Calu3 (cell line): ENCODE data around the gene CLPTM1. TPM values are rescaled to one million over a fixed set of nuclear protein-coding genes. Genes with fewer than 3 reads are reported as not detected.

Experiments
- BruUV-seq: library from RNA; stranded (reverse); fragments of 400-500 nt; replicated peaks from 2 replicates; lab custom pipeline; 2021; lab: Mats Ljungman, UMichigan
- CTCF ChIA-PET: fragments of 300-600 bp; sonication (Branson Sonifier 250); formaldehyde crosslinking; loops from one replicate; lab custom pipeline; 2022; ENCODE audit warnings: antibody characterized with exemption; lab: Charles Lee
- DNase-seq: peaks from one replicate; pipeline ENCODE4 v3.0.0; 2022
- H3K27ac Mint-ChIP-seq: one replicate; pipeline ENCODE4 v1.8.0; 2022; ENCODE audit warnings: mixed read lengths; ENCODE audit not compliant: unreplicated experiment
- H3K27me3 Mint-ChIP-seq: one replicate; pipeline ENCODE4 v1.8.0; 2022; ENCODE audit warnings: mixed read lengths; ENCODE audit not compliant: unreplicated experiment
- H3K36me3 Mint-ChIP-seq: one replicate; pipeline ENCODE4 v1.8.0; 2022; ENCODE audit warnings: mild to moderate bottlenecking, moderate library complexity, mixed read lengths; ENCODE audit not compliant: insufficient read depth, unreplicated experiment
- H3K4me1 Mint-ChIP-seq: one replicate; pipeline ENCODE4 v1.8.0; 2022; ENCODE audit warnings: mild to moderate bottlenecking, low read depth, mixed read lengths; ENCODE audit not compliant: unreplicated experiment
- H3K4me3 Mint-ChIP-seq: one replicate; pipeline ENCODE4 v1.8.0; 2022; ENCODE audit warnings: mild to moderate bottlenecking, low read depth, moderate library complexity, mixed read lengths; ENCODE audit not compliant: unreplicated experiment
- H3K9me3 Mint-ChIP-seq: one replicate; pipeline ENCODE4 v1.8.0; 2022; ENCODE audit warnings: low read depth, mixed read lengths; ENCODE audit not compliant: unreplicated experiment
- CTCF ChIP-seq: fragments of 200-600 bp; IDR thresholded peaks from one replicate; pipeline ENCODE4 v1.8.0; 2022; ENCODE audit warnings: antibody characterized with exemption; ENCODE audit not compliant: unreplicated experiment
- intact Hi-C: fragments of 100-400 bp; cut with micrococcal nuclease; formaldehyde crosslinking; loops from one replicate; pipeline ENCODE4 v1.10.0; 2022; ENCODE audit not compliant: unreplicated experiment
- total RNA-seq: library from RNA; stranded (reverse); gene quantifications from 2 replicates; pipeline ENCODE4 v1.2.3, GENCODE V29; 2022

CLPTM1 gene
- total RNA-seq, 1 experiment from 2014 or later = 183 TPM

DNA sequence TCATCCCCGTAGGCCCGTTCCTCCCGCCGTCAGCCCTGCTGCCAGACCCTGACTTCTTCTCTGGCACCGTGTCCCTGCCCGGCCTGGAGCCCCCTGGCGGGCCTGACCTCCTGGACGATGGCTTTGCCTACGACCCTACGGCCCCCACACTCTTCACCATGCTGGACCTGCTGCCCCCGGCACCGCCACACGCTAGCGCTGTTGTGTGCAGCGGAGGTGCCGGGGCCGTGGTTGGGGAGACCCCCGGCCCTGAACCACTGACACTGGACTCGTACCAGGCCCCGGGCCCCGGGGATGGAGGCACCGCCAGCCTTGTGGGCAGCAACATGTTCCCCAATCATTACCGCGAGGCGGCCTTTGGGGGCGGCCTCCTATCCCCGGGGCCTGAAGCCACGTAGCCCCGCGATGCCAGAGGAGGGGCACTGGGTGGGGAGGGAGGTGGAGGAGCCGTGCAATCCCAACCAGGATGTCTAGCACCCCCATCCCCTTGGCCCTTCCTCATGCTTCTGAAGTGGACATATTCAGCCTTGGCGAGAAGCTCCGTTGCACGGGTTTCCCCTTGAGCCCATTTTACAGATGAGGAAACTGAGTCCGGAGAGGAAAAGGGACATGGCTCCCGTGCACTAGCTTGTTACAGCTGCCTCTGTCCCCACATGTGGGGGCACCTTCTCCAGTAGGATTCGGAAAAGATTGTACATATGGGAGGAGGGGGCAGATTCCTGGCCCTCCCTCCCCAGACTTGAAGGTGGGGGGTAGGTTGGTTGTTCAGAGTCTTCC is 82.4 kb downstream of the CLPTM1 start:
- Mint-ChIP-seq H3K27me3 (no peaks in the 10 kb centered on the region), H3K4me1 (peaks cover 28% of the 10 kb centered on the region), H3K27ac (no peak overlapping the region), H3K9me3 (no peaks in the 10 kb centered on the region), H3K4me3 (peak overlapping the region; percentile 86), H3K36me3 (peaks cover 79% of the 10 kb centered on the region)
- intact Hi-C loops = no loop called here
- no TSS peak for BruUV-seq
- CTCF ChIA-PET = no interaction called here
- no peak for TF ChIP-seq CTCF
- DNase-seq = no peak

DNA sequence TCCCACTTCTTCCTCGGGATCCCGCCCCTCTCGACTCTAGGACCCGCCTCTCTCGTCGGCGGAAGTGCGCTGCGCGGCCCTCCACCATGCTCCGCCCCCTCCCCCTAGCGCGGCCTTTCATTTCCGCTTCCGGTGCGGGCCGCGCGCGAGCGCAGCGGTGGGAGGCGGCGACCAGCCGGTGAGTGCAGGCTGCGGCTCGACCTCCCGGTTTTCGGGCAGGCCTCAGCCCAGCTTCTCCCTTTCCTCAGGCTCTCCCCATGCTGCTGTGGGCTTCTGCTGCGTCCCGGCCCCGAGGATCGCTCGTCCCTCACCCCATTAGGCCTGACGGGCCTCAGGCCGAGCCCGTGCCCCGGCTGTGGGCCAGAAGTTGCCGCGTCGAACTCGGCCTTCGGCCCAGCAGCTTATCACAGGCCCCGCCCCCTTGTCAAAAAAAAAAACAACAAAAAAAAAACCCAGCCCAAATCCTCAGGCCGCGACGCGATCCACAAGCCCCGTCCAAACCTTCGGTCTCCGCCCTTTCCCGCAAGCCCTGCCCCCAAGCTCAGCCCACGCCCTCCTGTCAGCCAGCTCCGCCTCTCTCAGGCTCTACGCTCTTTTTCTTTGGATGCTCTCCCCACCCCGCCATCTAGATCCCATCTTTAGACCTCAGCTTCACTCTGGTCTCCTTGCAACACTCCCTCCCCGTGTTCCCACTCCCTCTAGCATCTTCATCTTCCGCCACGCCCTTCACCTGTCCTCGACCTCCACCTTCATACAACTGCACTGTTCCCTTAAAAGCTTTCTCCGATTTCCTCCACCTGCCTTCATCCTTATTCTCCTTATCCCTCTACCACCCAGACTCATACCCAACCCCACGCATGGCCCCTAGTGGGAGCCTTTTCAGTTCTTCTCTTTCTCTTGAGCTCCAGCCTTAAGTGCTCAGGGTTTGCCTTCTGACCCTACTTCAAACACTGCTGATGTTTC is 84.0 kb downstream of the CLPTM1 start, which contains the start of gene CLASRP:
Gene CLASRP, plus strand, starts transcription at position 115 of the 963 bp plus-strand sequence. CDS start 1,168 bp downstream, outside the sequence.
- BruUV-seq = no TSS peak
- Mint-ChIP-seq H3K36me3 (peaks cover 77% of the 10 kb centered on the region), H3K27ac (peak within 1 kb of the TSS; percentile 91), H3K9me3 (no peaks in the 10 kb centered on the region), H3K4me1 (peaks cover 28% of the 10 kb centered on the region), H3K4me3 (peak within 1 kb of the TSS; percentile 86), H3K27me3 (no peaks in the 10 kb centered on the region)
- intact Hi-C loops = no loop called here
- CTCF ChIA-PET = interaction anchor here (0.6 to 2.0 kb wide), 10 partner anchors 12 to 457 kb away, joined by 3 to 12 read pairs (median 4); no protein-coding TSS in a partner anchor
- DNase-seq = peak; percentile 96
- no peak for TF ChIP-seq CTCF

- peak overlapping the region; percentile 91 for H3K27ac Mint-ChIP-seq
- H3K36me3 Mint-ChIP-seq = peaks cover 77% of the 10 kb centered on the region
These were observed 85.0 kb downstream of the CLPTM1 start for GRCh38 chr19:45040059-45040771.

More at GRCh38 chr19:45040059-45040771, 85.0 kb downstream of the CLPTM1 start:
- intact Hi-C loops = no loop called here
- peak overlapping the region; percentile 86 for H3K4me3 Mint-ChIP-seq
- no peaks in the 10 kb centered on the region for H3K27me3 Mint-ChIP-seq
- peaks cover 28% of the 10 kb centered on the region for H3K4me1 Mint-ChIP-seq
- CTCF ChIA-PET = interaction anchor here (0.7 to 2.0 kb wide), 3 partner anchors 12 to 26 kb away, joined by 3 to 12 read pairs (median 3); no protein-coding TSS in a partner anchor
- BruUV-seq = TSS peak; percentile 39
- H3K9me3 Mint-ChIP-seq = no peaks in the 10 kb centered on the region
- no peak for TF ChIP-seq CTCF
- no peak for DNase-seq
